Astrocyte of the hippocampus (primary cell): ENCODE data around the gene PRDM5.

Source experiments
- DNase-seq: peaks from one replicate; pipeline ENCODE4 v3.0.0; 2011; ENCODE audit warnings: low read depth, low spot score

PRDM5 gene

GRCh38 chr4:120922381-120923206 lies at the start of gene PRDM5:
PRDM5 (minus strand) TSS chr4:120922726; CDS start chr4:120922608, 118 bp downstream.
- DNase-seq = peak; percentile 72

GRCh38 chr4:120971884-120972283 lies 49.4 kb upstream of the PRDM5 start:
- DNase-seq = no peak

DNA sequence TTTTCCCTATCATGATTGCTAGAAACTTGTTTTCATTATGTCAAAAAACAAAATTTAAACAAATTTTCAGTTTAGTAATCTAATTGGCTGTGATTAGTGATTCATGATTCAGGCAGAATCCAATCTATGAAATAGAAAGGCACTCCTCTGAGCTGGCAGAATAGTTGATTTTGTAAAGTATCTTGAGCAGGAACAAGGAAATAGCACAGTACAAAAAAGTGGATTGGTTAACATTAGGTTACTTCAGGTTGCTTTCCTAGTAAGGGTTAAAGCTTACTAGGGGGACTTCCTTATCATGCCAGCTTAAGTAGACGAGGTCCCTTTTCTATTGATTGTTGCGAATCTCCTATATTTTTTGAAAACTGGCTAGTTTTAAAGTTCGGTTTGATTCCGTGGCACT lies 43.4 kb upstream of the PRDM5 start:
- no peak for DNase-seq

DNA sequence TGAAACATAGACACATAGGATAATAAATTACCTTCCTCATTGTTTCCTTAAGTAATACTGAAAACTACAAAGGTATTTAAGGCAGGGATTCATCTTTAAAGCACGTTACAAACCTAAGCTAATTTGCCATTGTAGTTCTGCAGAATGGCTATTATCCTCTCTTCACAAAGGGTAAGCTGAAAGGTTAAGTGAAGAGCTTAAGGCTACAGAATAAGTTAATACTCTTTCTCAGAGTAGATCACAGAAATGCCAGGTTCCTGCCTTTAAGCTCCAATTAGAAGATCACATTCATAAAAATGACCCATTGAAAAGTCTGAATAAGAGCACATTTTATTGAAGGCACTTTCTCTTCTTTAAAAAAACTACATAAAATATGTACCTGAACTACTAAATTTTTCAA lies 42.1 kb upstream of the PRDM5 start:
- no peak for DNase-seq

GRCh38 chr4:120963449-120963848 lies 40.9 kb upstream of the PRDM5 start:
- no peak for DNase-seq

DNA sequence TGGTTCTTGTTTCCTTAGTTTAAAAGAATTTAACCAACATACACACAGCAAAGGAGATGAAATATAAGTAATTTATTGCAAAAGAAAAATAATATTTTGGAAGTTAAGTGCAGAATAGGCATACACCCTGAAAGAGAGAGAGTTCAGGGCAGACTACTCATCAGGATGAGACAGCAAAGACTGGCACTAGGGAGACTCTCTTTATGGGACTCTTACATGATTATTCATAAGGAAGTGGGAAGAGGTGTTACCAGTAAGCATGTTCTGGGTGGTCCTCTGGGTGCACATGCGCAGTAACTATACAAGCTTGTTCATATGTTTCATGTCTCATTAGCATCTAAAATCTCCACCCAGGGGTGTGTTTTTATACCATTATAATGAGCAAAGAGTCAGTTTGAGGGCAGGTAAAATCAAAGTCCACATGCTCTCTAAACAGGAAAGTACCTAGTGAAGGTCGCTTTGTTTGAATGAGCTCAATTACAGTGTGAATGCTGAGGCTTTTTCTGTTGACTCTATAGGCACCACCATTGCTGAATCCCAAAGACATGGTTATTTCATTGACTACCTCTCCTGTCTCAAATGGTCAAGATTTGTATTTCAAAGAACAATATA lies 38.2 kb upstream of the PRDM5 start:
- no peak for DNase-seq

DNA sequence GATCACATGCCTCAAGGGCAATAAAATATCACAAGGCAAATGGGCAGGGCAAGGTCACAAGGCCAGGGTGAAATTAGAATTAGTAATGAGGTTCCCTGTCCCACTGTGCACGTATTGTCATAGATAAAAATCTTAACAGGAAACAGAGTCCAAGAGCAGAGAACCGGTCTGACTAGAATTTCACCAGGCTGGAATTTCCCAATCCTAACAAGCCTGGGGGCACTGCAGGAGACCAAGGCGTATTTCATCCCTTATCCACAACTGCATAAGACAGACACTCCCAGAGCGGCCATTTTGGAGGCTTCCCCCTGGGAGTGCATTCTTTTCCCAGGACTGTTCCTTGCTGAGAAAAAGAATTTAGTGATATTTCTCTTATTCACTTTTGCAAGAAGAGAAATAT lies 25.9 kb upstream of the PRDM5 start:
- DNase-seq = no peak

- no peak for DNase-seq
Observed at GRCh38 chr4:120942776-120943175, 20.2 kb upstream of the PRDM5 start.

DNA sequence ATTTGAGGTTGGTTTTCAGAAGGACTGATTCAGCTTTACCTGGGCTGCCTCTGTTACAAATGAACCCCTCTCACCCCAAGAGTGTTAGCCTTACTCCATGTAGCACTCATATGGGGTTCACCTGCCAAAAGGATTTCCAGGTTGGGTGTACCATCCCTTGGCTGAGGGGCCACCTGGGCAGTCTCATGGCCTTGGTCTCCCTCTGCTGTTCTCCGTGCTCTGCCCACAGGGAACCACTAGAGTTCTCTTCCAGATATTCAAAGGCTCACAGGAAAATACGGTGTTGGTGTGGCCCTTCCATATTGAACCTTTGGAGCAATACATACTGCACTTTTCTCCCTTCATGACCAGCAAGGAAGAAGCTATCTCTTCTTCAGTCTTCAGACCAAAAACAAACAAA lies 18.0 kb upstream of the PRDM5 start:
- DNase-seq = no peak

DNA sequence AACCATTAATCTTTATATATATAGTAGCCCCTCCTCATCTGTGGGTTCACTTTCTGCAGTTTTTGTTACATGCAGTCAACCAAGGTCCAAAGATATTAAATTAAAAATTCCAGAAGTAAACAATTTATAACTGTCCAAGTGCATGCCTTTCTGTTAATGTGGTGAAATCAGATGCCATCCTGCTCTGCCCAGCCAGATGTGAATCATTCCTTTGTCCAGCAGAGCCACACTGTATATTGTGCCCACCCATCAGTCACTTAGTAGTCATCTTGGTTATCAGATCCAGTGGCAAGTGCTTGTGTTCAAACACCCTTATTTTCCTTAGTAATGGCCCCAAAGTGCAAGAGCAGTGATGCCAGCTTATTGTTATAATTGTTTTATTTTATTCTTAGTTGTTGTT lies 17.2 kb upstream of the PRDM5 start:
- DNase-seq = no peak

GRCh38 chr4:120929847-120930246 lies 7.3 kb upstream of the PRDM5 start:
- DNase-seq = no peak

DNA sequence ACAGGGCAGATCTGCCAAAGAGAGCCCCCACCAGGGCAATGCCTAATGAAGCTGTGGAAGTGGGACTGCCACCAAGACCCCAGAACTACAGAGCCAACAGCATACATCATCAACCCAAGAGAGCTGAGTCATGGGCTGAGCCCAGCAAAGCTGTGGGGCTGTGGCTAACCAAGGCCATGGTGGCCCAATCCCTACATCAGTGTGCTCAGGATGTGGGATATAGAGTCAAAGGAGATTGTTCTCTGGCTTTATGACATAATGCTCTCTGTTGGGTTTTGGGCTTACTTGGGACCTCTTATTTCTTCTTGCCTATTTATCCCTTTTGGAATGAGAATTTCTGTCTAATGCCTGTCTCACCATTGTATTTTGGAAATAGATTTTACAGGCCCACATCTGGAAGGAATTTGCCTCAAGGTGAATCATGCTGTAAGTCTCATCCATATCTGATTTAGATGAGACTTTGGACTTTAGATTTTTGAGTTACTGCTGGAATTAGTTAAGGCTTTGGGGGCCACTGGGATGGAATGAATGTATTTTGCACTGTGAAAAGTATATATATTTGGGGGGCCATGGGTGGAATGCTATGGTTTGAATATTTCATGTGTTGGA lies 5.4 kb upstream of the PRDM5 start:
- no peak for DNase-seq

DNA sequence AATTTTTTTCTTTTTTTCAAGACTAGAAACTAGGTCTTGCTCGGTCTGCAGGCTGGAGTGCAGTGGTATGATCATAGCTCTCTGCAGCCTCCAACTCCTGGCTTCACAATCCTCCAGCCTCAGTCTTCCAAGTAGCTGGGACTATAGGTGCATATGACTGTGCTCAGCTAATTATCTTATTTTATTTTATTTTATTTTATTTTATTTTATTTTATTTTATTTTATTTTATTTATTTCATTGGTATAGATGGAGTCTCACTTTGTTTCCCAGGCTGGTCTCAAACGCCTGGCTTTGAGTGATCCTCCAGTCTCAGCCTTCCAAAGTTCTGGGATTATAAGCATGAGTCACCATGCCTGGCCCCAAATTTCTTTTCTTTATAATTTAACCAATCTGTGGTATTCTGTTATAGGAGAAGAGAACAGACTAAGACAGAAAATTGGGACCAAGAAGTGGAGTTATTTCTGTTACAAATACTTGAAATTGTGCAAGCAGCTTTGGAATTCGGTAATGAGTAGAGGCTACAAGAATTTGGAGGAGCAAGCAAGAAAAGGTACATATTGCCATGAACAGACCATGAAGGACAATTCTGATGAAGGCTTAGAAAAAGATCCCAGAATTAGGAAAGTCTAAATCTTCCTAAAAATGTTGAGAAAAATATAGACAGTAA lies 4.0 kb upstream of the PRDM5 start:
- DNase-seq = no peak

DNA sequence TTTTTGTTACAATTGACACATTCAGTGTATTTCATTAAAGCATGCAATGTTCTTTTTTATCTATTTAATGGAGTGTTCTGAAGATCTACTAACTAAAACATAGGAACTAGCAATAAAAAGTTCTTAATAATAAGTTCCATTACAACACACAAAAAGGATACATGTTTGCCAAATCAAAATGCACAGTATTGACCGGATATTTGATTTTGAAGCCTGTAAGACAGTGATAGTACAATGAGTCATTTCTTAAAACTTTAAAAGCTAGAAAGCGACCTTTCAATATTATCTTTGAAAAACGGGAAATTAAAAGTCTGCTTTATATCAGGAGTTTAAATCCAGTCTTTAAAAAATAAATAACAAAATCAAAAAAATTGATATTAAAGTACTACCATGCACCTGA lies 2.4 kb upstream of the PRDM5 start:
- DNase-seq = no peak

- no peak for DNase-seq
Observed at GRCh38 chr4:120923207-120923522, 639 bp upstream of the PRDM5 start.

GRCh38 chr4:120921456-120922380 lies 808 bp downstream of the PRDM5 start:
- DNase-seq = peak; percentile 77

DNA sequence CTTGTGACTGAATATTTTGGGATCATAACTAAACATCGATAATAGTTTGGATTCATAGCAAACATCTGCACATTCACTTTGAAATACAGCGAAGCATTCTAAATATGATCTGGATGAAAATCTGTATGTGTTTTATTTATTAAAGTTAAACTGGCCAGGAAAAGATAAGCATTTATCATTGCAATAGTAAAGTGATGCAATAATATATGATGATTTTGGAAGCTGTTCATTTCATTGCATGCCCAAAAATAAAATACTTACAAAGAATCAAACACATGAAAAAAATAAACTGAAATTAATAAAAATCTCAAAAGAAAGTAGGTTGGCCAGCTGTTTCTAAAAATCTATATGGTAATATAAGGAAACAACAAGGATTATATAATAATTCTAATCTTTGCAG lies 1.9 kb downstream of the PRDM5 start:
- no peak for DNase-seq

DNA sequence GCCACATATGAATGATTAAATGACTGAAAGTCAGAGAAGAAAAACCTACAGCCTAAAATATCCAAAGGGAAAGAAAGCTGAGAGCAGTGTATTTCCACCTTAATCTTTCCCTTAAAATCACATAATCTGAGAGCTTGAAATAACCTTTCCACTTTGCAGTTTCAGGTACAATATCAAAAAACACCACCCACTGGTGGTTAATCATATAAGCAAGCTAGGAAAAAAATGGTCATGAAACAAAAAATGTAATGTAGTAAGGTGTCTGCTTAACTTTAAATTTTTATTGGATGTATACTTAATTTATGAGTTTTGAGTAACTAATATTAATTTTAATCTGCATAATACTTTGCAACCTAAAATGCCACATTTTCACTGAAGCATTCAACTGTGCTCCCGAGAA lies 3.2 kb downstream of the PRDM5 start:
- DNase-seq = no peak

DNA sequence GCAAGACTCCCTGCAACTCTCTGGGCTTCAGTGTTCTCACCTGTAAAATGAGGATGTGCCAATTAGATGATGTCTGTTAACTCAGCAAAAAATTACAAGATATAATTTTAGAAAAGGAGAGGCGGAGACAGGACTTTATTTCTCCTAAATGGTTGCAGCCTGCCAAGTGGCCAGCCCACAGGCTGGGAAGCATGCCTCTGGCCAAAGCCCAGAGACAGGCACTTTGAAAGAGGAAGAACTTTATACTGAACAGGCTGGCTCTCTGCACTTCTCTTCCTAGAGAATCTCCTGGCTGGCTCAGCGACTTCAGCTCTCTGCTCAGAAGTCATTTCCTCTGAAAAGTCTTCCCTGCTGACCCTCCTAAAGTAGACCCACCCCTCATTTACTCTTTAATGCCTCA lies 3.7 kb downstream of the PRDM5 start:
- DNase-seq = peak; percentile 55

GRCh38 chr4:120918092-120918491 lies 4.4 kb downstream of the PRDM5 start:
- no peak for DNase-seq

DNA sequence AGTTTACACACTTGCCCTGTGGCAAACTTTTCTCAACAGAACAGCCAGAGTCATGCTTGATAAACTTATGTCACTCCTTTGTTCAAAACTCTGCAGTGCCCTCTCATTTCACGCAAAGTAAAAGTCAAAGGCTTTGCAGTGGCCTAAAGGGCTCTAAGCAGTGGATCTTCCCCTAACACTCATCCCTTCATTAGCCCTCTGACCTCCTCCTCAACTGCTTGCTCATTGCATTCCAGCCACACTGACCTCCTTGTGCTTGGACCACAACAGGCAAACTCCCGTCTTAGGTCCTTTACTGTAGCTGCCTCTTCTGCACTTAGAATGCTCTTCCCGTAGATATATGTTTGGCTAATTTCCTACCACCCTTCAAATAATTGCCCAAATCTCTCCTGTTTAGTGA lies 5.6 kb downstream of the PRDM5 start:
- no peak for DNase-seq

DNA sequence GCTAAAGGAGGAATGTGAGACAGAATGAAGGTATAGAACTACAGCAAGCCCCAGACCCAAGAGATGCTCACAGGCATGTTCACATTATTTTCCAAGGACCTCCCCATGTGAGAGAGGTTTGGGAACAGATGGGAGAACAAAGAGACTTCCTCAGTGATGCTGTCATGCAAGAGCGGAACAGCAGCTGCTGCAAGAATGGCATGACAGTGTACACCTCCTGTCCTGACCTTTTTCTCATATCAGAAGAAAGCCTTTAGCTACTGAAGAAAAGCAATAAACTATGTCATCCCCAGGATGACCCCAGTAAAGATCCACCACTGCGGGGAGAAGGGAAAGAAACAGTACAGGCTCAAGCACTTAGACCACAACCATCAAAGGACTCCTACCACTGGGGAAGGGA lies 7.2 kb downstream of the PRDM5 start:
- no peak for DNase-seq
